GM18861 (cell line): ENCODE results near the gene GPRIN1.
A peak's percentile ranks its signal among the peaks of the same experiment; 100 is the strongest.

Experiments used
- ATAC-seq: cut with Tn5 transposase; IDR thresholded peaks from one replicate; pipeline ENCODE4 v1.9.1; 2021; ENCODE audit not compliant: unreplicated experiment

Gene GPRIN1

DNA sequence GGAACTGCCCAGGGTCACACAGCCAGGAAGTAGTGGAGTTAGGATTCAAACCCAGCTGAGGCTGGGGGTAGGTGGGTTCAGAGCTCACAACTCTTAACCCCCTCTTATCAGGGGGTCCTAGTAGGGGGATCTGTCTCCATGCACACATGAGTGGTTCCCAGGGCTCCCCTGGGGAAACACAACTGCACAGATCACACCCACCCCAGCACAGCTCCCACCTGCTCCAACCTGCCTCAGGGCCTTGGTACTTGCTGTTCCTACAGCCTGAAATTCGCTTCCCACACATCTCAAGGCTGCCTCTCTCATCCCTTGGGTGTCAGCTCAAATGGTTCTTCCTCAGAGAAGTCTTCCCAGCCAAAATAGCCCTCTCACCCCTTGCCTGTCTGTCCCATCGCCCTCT lies 15.6 kb upstream of the GPRIN1 start:
- ATAC-seq = no peak

- no peak for ATAC-seq
Measured at GRCh38 chr5:176624938-176625337, 15.0 kb upstream of the GPRIN1 start.

DNA sequence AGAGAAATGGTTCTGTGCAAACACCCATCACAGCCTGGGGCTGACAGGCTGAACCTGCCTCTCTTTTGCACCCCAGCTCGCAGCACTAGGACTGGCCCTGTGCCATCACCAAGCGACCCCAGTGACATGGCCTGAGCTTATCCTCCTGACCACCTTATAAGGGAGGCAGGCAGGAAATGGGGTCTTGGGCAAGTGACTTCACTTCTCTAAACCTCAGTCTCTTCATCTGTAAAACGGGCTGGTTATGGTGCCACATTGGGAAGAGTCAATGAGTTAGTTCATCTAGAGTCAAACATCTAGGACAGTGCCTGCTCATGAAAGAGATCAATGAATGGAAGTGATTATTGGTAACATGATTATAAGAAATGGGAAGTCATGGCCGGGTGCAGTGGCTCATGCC lies 14.2 kb upstream of the GPRIN1 start:
- ATAC-seq = no peak

- no peak for ATAC-seq
Measured at GRCh38 chr5:176621661-176622079, 11.7 kb upstream of the GPRIN1 start.

- ATAC-seq = no peak
Measured at GRCh38 chr5:176620333-176620981, 10.5 kb upstream of the GPRIN1 start.

GRCh38 chr5:176619569-176620332 lies 9.8 kb upstream of the GPRIN1 start:
- no peak for ATAC-seq

GRCh38 chr5:176619203-176619568 lies 9.2 kb upstream of the GPRIN1 start:
- ATAC-seq = peak; percentile 73

DNA sequence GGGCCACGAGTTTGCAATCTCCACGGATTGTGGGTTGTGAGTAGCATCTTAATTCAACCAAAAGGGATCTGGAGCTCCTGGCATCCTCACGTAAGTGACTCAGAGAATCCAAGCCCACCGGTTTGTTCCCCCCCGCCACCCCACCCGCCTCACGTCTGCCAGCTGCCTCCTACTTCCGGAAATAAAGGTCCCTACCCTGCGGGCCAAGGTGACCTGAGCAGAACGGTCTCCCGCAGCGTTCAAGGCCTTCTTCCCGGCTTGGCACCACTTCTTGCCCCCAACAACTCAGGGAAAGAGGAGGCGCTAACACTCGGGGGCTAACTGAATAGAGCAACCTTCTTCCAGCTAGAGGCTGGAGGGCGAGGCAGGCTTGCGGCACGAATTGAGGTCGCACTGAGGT lies 8.8 kb upstream of the GPRIN1 start:
- ATAC-seq = no peak

DNA sequence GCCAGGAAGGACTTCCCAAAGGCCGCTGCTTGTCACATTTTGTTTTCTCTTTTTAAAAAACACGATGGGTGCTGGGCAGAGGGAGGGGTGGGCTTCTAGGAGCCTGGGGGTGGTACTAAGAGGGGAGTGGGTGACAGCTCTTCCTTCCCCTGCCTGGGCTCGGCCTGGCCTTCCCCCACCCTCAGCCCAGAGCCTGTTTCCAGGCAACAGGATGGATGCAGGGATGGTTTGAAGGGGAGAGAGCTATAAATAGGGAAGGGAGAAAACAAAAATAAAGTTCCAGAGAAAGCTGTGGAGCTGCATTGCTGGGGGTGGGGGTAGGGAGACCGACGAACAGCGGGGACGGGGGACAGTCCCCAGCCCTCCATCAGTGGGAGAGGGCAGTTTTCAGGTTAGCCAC lies 6.6 kb upstream of the GPRIN1 start:
- no peak for ATAC-seq

DNA sequence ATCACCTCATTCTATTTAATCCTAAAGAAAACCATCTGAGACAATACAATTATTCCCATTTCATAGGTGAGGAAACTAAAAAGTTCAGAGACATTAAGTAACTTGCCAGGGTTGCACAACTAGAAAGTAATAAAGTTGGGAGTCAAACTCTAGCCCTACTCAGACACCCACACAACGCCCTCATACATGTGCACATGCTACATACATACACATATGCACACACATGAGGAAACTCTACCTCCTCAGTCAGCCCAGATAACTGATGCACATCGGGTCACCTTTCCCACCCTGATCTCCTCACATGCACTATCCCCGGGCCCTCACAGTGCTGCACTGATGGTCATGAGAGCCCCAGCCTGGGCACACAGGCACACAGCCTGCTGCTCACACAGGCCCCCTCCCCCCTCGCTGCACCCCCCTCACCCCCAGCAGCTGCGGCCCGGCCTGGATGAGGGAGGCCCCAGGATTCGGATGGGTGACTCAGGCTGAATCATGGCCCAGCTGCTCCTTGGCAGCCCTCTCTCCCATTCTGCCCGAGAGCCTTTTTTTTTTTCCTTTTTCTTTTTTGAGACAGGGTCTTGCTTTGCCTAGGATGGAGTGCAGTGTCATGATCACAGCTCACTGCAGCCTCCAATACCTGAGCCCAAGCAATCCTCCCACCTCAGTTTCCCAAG lies 5.0 kb upstream of the GPRIN1 start:
- ATAC-seq = no peak

- ATAC-seq = no peak
Measured at GRCh38 chr5:176612855-176613254, 2.9 kb upstream of the GPRIN1 start.

GRCh38 chr5:176612008-176612407 lies 2.1 kb upstream of the GPRIN1 start:
- ATAC-seq = no peak

DNA sequence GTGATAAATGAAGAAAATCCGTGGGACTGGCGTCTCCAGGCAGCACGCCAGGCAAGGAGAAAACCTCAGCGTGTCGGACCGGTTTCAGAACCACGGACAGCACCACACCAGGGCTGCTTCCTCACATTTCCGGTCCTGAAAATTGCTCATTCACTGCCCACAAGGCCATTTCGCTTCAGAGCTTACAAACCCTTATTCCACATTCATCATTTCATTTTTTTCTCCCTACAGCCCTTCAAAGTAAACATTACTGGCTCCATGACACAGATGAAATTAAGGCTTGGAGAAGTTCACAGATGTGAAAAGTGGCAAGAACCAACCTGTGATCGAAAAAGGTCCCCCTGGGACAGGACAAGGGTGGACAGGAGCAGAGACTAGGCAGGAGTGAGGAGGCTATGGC lies 1.5 kb upstream of the GPRIN1 start:
- ATAC-seq = no peak

GRCh38 chr5:176610435-176610773 lies 448 bp upstream of the GPRIN1 start:
- no peak for ATAC-seq

DNA sequence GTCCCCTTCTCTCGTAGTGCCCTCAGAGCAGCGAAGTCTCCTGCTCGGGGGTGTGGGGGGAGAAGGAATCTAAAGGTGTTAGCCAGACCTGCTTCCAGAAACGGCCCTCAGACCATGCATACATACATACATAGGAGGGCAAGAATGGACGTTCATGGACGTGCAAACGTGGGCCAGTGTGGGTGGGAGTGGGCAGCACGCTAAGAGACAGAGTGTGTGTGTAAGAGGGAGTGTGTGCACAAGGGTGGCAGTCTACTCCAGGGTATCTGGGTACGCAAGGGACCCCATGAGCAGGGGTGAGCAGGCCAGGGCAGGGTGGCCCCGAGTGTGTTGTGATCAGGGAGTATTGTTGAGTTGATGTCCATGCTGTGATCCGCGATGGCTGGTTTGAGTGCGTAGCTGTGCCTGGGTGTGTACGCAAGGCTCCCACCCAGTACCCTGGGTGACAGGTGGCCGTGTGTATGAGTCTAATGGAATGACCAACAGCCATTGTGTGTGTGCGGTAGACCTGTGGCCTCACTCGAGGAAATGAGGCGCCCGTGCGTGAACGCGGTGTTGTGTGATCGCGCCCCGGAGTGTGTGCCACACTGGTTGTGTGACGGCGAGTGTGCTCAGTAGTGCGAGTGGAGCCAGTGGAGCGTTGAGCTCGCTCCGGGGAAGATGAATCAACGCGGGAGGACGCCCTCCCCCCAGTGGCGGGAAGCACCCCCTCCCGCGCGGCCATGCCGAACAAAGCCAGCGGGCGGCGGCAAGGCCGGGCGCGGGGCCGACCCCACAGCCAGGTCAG lies 826 bp downstream of the GPRIN1 start:
- ATAC-seq = no peak

GRCh38 chr5:176608142-176608705 lies 1.7 kb downstream of the GPRIN1 start:
- no peak for ATAC-seq

DNA sequence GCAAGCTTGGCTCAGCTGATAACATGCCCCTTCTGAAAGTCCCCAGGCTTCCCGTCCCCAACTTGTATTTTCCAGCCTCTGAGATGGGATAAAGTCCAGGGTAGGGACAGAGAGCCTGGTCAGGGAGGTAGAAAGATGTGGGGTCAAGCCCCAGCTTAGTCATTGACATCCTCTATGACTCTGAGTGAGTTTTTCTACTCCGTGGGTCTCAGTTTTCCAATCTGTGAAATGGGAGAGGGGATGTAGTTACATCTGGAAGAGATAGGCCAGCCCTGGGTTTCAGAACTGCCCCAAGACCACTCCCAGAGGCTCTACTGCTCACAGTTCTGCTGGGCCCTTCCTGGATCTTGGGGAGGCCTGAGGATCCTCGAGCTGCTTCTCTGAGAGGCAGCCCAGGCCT lies 3.1 kb downstream of the GPRIN1 start:
- no peak for ATAC-seq

GRCh38 chr5:176606032-176606431 lies 3.9 kb downstream of the GPRIN1 start:
- no peak for ATAC-seq

DNA sequence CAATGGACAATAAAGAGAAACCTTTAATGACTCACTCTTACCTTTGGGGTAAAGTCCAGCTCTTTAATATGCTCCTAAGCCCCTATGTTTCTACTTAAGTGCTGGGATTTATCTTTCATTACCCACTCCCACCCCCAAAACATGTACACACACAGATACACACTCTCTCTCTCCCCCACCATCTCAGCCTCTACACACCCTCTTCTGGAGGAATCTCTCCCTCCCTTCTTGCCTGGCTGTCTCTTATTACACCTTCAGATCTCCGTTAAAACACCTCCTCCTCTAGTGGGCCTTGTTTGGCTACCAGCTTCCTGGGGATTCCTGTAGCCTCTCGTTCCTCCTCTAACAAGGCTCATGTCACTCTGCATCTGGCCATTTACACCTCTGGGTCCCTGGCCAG lies 6.9 kb downstream of the GPRIN1 start:
- no peak for ATAC-seq

GRCh38 chr5:176601901-176602482 lies 8.0 kb downstream of the GPRIN1 start:
- ATAC-seq = no peak
